Muscle of arm (tissue), 14 donors: Measurements from ENCODE around the gene UNKL. TPM values are rescaled to one million over a fixed set of nuclear protein-coding genes. Genes with fewer than 3 reads are reported as not detected.

Experiments used
- DNase-seq: peaks from one replicate; pipeline ENCODE4 v3.0.0-alpha.2; 2013
- long read RNA-seq, 11 donors: transcript quantifications; one replicate each; lab custom pipeline, GENCODE V29; 2026
- polyA plus RNA-seq, 12 donors: library from polyadenylated mRNA; unstranded; fragments of 120-200 nt; gene quantifications; one replicate each; pipeline ENCODE4 v1.2.1, GENCODE V29; 2013; ENCODE audit not compliant: insufficient read length in 12 of 12

The UNKL gene
- 10 to 100 TPM in 5 of 12 donors, 1 to 10 TPM in 6, not detected in 1; 6.1 to 20.1 (median 8.4) TPM for polyA plus RNA-seq
- long read RNA-seq, donor 1, partial matches to known transcripts: 258 of 259 reads
- long read RNA-seq, donor 1, other reads (novel, unspliced or antisense): 0 of 259 reads
- long read RNA-seq, donor 2, partial matches to known transcripts: 185 of 185 reads
- long read RNA-seq, donor 2, other reads (novel, unspliced or antisense): 0 of 185 reads
- long read RNA-seq, donor 3: 0 reads
- long read RNA-seq, donor 4, partial matches to known transcripts: 42 of 43 reads
- long read RNA-seq, donor 4, other reads (novel, unspliced or antisense): 0 of 43 reads
- long read RNA-seq, donor 5, partial matches to known transcripts: 0 of 1 reads
- long read RNA-seq, donor 5, other reads (novel, unspliced or antisense): 0 of 1 reads
- long read RNA-seq, donor 6: 0 reads
- long read RNA-seq, donor 7: 0 reads
- long read RNA-seq, donor 8, partial matches to known transcripts: 0 of 1 reads
- long read RNA-seq, donor 8, other reads (novel, unspliced or antisense): 0 of 1 reads
- long read RNA-seq, donor 9, partial matches to known transcripts: 89 of 89 reads
- long read RNA-seq, donor 9, other reads (novel, unspliced or antisense): 0 of 89 reads
- long read RNA-seq, donor 10, partial matches to known transcripts: 0 of 1 reads
- long read RNA-seq, donor 10, other reads (novel, unspliced or antisense): 0 of 1 reads
- long read RNA-seq, donor 11, partial matches to known transcripts: 99 of 99 reads
- long read RNA-seq, donor 11, other reads (novel, unspliced or antisense): 0 of 99 reads

DNA sequence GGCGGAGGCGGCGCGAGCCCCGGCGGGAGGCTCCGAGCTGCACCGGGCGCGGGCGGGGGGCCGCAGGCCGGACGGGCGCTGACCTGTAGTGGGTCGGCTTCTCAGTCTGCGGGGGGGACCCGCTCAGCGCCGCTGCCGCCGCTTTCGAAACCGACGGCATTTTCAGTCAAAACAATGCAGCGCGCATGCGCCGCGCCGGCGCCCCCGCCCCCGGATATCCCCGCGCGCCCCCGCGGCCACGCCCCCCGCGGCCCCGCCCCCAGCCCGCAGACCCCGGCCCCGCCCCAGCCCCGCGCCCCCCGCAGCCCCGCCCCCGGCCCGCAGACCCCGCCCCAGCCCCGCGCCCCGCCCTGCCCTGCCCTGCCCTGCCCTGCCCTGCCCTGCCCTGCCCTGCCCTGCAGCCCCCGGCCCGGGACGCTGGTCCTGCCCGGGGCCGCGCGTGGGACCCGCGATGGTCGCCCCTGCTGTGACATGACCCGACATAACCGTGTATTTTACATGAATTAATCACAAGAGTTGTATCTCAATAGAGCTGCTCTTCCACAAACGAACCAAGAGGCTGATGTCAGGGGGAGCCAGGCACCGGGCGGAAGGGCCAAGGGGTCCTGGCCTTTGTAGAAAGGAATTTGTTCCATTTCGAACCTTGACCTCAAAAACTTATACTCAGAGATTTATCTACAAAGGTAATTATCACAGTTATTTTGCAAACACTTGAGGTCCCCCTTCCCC is at the start of gene UNKL:
UNKL (minus strand) TSS at position 173 of the 729 bp plus-strand sequence; CDS start at position 160, 13 bp downstream.
- peak; percentile 68 for DNase-seq

DNA sequence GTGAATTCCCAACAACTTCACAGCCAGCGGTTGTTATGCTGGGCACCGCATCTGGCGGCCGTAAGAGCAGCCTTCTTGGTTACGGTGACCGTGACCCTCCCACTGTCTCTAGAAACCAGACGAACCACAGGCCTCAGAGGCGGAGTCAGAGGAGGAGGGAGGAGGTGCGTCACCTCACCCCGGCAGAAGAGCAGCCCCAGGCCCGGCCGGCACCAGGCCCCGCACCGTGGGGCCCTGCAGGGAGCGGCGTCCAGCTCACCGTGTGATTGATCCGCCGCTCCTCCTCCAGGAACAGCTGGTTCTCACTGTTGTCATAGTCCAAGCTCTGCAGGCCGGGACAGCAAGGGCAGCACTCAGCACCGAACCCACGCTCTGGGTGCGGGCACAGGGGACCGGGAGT is 46.6 kb upstream of the UNKL start:
- no peak for DNase-seq

DNA sequence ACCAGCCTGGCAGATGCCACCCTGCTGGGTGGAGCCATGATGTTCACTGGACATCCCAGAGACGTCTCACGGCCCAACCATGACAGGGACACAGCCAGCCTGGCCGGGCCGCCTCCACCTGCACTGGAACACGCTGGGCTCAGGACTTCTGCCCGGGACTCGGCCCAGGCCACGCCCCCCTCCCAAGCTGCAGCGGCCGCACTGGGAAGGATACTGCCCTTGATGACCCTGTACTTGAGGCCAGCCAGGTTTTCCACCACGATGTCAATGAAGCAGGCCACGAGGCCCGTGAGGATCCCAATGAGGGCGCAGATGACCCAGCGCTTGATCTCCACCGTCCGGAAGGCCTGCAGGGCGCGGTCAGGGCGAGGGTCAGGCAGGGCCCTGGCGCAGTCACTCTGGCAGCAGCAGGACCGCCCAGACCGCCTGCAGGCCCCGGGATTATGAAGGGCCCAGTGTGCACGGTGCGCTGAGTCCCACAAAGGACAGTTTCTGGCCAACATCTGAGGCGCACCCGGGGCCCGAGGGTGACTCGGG is 46.2 kb upstream of the UNKL start:
- no peak for DNase-seq

DNA sequence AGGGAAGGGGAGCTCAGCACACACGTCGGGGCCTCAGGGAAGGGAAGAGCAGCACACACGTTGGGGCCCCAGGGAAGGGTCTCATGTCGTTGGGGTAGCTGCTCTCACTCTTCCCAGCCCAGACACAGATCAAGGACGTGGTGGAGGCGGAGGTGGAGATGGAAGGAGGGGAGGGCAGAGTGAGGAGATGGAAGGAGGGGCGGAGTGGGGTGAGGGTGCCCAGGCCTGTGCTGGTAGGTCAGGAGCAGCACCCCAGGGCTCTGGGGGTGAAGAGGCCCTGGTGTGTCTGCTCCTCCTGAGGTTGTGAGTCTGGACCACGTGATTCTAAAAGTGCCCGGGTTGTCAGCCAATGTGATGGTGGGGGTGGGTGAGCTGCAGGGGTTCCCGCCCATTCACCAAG is 45.5 kb upstream of the UNKL start:
- DNase-seq: no peak

- DNase-seq: no peak
Observed at GRCh38 chr16:1458977-1459341, 44.5 kb upstream of the UNKL start.

DNA sequence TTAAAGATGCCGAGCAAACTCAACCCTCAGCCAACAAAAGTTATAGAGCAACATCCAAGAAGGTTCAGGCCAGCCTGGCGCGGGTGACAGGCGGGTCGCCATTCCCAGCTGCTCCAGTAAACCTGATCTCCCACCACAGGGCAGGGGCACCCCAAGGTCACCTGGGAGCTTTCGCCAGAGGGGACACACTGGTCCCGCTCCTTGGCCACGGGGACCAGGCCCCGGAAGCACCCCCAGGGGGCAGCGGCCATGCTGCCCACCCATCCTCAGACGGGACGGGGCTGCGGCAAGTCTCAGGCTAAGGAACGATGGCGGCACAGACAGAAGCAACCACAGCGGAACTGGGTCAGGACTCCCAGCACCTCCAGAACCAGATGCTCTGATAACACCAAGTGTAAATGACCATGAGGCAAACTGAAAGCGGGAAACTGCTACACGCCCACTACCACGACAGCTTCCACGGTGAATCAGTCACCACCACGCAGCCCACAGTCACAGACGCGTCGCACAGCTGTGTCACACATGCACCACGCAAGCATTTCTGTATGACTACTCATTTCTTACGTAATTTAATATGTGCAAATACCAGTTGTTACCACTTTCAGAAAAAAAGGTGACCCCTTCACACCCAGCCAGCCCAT is 44.0 kb upstream of the UNKL start:
- DNase-seq: no peak

GRCh38 chr16:1457489-1458245 is 43.2 kb upstream of the UNKL start:
- DNase-seq: no peak

GRCh38 chr16:1456951-1457350 is 42.4 kb upstream of the UNKL start:
- DNase-seq: no peak

DNA sequence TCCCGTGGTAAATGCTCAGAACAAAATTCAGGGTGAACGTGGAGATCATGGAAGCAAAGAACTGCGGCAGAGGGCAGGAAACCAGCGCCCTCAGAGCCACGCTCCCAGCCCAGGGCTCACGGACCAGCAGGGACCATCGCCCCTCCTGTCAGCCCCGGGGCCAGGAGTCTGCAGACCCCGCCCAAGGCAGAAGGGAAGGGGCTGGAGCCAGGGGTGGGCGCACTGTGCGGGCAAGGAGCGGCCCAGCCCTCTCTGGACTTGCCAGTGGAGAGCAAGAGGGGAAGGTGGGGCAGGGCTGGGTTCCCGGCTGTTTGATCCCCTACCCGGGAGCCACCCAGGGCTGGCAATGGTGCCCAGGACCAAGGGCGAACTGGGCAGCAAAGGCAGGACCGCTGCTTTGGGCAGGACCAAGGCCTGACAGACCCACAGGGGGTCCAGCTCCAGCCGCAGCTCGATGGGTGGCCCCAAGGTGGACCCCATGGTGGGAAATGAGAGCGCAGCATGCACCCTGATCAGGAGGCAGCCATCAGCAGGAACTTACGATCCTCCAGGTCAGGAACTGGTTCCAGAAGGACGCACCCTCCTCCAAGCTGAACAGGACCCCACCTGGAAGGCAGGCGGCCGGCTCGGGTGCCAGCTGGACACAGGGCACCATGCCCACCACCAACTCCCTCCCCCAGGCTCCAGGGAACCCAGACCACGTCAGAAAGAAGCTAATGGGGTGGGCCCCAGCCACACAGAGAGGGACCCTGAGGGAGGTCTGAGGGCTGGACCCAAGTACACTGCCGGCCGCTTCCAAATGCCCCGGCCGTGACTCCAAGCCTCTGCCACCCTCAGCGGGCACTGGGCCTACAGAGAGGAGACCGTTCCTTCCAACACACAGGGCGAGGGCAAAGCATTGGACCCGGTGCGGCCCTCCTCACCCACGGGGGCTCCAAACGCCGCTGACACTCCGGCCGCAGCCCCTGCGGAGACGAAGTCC is 41.0 kb upstream of the UNKL start:
- DNase-seq: no peak

DNA sequence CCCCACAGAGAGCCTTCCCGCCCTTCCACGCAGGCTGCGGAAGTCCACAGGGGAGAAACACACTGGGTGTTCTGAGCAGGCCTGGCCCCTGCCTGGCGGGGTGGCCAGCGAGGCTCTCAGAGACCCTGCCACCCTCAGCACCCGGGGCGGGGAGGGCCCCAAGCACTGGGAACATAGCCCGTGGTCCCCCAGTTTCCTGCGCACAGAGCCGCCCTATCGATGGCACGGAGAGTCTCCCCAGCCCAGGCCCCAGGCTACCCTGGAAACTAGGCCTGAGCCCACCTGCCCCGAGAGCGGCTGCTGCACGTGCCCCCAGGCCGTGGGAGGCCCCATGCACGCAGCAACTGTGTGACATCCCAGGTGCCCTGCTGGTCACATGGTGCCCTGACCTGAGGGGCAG is 40.1 kb upstream of the UNKL start:
- DNase-seq: no peak

- DNase-seq: no peak
Observed at GRCh38 chr16:1453316-1453715, 38.8 kb upstream of the UNKL start.

- no peak for DNase-seq
Observed at GRCh38 chr16:1452530-1452929, 38.0 kb upstream of the UNKL start.

DNA sequence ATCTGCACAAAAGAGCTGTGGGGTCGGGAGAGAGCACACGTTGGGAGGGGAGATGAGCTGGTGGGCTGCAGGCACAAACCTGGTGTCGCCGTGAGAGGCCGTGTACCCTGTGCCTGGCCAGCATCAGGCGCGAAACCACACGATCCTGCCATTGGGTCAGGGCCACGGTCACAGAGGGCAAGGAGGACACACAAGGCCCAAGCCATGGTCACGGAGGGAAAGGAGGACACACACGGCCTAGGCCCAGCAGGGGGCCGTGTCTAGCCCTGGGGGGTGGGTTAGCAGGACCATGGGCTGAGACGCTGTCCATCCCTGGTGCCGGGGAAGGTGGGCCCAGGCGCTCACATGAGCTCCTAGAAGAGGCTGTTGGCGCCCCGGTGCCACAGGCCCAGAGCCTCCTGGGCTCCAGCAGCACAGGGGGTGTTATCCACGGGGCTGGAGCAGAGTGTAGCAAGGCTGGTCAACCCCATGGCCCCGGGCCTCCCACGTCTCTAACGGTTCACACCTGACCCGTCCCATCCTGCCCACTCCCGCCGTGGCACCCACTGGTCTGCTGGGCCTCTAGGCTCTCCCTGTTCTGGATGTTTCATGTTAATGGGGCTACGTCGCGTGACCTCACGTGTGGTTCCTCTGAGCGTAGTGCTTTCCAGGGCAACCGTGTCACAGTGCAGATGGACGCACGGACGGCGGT is 37.3 kb upstream of the UNKL start:
- no peak for DNase-seq

GRCh38 chr16:1450841-1451240 is 36.3 kb upstream of the UNKL start:
- no peak for DNase-seq

DNA sequence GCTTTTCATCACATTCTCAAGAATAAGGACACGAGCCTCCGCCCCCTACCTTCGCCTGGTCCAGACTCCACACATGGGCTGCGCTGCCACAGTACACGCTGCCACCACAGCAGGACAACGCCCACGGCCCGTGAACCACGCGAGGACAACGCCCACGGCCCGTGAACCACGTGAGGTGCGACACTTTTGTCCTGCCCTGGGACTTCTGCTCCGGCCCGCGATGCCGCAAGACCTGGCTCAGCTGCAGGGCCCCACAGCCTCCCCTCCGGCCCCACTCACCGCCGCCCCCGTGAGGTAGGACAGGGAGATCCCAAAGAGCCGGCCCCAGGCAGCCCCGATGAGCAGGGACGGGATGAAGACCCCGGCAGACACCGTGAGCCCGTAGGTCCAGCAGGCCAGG is 35.7 kb upstream of the UNKL start:
- DNase-seq: no peak

GRCh38 chr16:1449201-1449788 is 34.8 kb upstream of the UNKL start:
- DNase-seq: no peak

- no peak for DNase-seq
Observed at GRCh38 chr16:1448536-1449116, 34.1 kb upstream of the UNKL start.

DNA sequence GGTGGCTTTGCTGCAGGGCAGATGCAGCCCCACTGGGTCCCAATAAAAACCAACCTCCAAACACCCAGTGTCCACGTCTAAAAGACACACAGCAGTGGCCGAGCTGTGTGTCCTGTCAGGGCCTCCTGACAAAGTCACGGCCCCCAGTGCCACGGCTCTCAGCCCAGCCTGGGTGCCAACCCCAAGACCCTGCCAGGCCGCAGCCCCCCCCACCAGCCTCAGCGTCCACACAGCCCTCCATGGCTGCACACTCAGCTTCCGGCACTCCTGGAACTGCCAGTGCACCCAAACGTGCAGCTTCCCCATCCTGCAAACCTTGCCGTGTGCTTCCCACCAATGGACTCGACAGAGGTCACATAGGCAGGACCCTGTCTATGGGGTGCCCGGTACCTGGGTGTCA is 33.5 kb upstream of the UNKL start:
- no peak for DNase-seq
